ENCODE data around the gene NAB1. TPM values are rescaled to one million over a fixed set of nuclear protein-coding genes. Genes with fewer than 3 reads are reported as not detected.
"Not testable (repeated sequence)": the region's sequence is repeated elsewhere in the genome, so short reads cannot be mapped to it uniquely, and the experiment has no call there.

Gene NAB1
- total RNA-seq, 1 experiment from 2014 or later, result 40.2 TPM

DNA sequence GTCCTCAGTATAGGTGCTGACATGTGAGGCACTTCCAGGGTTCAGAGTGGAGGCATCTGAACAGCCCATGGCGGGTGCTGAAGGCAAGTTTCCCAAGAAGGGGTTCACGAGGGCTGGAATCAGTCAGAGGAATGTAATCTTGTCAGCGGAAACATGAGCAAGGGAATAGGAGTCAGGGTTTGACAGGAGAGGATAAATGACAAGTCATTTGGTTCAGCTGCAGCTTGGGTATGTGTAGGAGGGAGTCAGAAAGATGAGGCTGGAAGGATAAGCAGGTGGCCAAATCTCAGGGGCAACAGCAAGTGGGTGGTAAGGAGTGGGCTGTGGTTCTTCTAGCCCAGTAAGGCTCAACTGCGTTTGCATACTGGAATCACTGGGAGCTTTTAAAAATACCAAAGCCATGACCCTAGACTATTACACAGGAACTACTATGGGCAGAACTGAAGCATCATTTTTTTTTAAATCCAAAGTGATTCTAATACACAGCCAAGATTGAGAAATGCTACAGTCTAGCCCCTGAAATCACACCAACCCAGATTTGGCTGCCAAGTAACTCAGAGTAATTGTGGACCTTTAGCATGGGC lies 41.8 kb upstream of the NAB1 start:
- H3K27ac ChIP-seq (ENCODE audit: low read length), result peak overlapping the region; percentile 73
- DNase-seq (ENCODE audit: low read depth, low spot score), result no peak
- H3K4me1 ChIP-seq (ENCODE audit: control insufficient read depth, insufficient read depth, low read length), result peaks cover 19% of the 10 kb centered on the region
- H3K9me3 ChIP-seq (ENCODE audit: control insufficient read depth, insufficient read depth, low read depth, low read length), result no peaks in the 10 kb centered on the region
- TF ChIP-seq TCF7L2 (IDR thresholded peaks at IDR 0.05; ENCODE audit: low read depth, low read length) (no peak), POLR2AphosphoS5 (IDR thresholded peaks at IDR 0.05; ENCODE audit: low read depth, low read length) (no peak), SIN3A (IDR thresholded peaks at IDR 0.05; ENCODE audit: borderline replicate concordance, insufficient read depth, low read depth, low read length) (no peak)
- TF ChIP-seq, protein P1, sequence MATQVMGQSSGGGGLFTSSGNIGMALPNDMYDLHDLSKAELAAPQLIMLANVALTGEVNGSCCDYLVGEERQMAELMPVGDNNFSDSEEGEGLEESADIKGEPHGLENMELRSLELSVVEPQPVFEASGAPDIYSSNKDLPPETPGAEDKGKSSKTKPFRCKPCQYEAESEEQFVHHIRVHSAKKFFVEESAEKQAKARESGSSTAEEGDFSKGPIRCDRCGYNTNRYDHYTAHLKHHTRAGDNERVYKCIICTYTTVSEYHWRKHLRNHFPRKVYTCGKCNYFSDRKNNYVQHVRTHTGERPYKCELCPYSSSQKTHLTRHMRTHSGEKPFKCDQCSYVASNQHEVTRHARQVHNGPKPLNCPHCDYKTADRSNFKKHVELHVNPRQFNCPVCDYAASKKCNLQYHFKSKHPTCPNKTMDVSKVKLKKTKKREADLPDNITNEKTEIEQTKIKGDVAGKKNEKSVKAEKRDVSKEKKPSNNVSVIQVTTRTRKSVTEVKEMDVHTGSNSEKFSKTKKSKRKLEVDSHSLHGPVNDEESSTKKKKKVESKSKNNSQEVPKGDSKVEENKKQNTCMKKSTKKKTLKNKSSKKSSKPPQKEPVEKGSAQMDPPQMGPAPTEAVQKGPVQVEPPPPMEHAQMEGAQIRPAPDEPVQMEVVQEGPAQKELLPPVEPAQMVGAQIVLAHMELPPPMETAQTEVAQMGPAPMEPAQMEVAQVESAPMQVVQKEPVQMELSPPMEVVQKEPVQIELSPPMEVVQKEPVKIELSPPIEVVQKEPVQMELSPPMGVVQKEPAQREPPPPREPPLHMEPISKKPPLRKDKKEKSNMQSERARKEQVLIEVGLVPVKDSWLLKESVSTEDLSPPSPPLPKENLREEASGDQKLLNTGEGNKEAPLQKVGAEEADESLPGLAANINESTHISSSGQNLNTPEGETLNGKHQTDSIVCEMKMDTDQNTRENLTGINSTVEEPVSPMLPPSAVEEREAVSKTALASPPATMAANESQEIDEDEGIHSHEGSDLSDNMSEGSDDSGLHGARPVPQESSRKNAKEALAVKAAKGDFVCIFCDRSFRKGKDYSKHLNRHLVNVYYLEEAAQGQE (IDR thresholded peaks at IDR 0.05; ENCODE audit: insufficient read depth in 1 of 2, low read depth in 2 of 2, low read length in 1 of 2), result no peak
- TF ChIP-seq, protein P2, sequence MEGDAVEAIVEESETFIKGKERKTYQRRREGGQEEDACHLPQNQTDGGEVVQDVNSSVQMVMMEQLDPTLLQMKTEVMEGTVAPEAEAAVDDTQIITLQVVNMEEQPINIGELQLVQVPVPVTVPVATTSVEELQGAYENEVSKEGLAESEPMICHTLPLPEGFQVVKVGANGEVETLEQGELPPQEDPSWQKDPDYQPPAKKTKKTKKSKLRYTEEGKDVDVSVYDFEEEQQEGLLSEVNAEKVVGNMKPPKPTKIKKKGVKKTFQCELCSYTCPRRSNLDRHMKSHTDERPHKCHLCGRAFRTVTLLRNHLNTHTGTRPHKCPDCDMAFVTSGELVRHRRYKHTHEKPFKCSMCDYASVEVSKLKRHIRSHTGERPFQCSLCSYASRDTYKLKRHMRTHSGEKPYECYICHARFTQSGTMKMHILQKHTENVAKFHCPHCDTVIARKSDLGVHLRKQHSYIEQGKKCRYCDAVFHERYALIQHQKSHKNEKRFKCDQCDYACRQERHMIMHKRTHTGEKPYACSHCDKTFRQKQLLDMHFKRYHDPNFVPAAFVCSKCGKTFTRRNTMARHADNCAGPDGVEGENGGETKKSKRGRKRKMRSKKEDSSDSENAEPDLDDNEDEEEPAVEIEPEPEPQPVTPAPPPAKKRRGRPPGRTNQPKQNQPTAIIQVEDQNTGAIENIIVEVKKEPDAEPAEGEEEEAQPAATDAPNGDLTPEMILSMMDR (IDR thresholded peaks at IDR 0.05), result no peak
- intact Hi-C loops (cut with micrococcal nuclease; ENCODE audit: unreplicated experiment), result no loop called here
- BruUV-seq (replicated peaks), result no TSS peak
- peak overlapping the region in 1 of 2 experiments; percentile 37; a peak in 2 of 4 replicates for H3K4me3 ChIP-seq (ENCODE audit: low read depth in 2 of 2, low read length in 2 of 2)
- CTCF ChIA-PET, result no interaction called here
- H3K36me3 ChIP-seq (ENCODE audit: control insufficient read depth, insufficient read depth, low read length), result no peaks in the 10 kb centered on the region
- peak; percentile 66 for ATAC-seq
- no peaks in the 10 kb centered on the region for H3K27me3 ChIP-seq (ENCODE audit: control insufficient read depth, insufficient read depth, low read length)
- in situ Hi-C loops (cut with HindIII; ENCODE audit: low pct_unique_long_range_greater_than_20kb, low sequenced_read_pairs), result no loop called here
- POLR2A ChIA-PET, result no interaction called here

DNA sequence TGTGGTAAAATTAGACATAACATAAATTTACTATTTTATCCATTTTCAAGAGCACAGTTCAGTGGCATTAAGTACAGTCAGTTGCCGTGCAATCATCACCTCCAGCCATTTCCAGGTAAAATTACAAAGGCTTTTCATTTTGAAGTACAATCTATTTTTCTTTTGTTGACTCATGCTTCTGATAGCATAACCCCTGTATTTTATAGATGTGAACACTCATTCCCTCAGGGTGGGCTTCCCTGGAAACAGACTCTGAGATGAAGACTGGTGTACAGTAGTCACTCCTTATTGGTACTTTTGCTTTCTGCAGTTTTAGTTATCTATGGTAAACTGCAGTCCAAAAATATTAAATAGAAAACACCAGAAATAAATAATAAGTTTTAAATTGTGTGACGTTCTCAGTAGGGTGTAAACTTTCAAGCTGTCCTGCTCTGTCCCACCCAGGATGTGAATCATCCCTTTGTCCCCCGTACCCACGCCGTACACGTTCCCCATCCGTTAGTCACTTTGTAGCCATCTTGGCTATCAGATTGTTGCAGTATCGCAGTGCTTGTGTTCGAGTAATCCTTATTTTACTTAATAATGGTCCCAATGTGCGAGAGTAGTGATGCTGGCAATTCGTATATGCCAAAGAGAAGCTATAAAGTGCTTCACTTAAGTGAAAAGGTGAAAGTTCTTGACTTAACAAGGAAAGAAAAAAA lies 41.1 kb upstream of the NAB1 start:
- POLR2A ChIA-PET, result no interaction called here
- CTCF ChIA-PET, result no interaction called here
- Histone ChIP-seq H3K27me3 (ENCODE audit: control insufficient read depth, insufficient read depth, low read length) (no peaks in the 10 kb centered on the region), H3K9me3 (ENCODE audit: control insufficient read depth, insufficient read depth, low read depth, low read length) (no peaks in the 10 kb centered on the region), H3K27ac (ENCODE audit: low read length) (peak overlapping the region; percentile 73), H3K36me3 (ENCODE audit: control insufficient read depth, insufficient read depth, low read length) (no peaks in the 10 kb centered on the region), H3K4me1 (ENCODE audit: control insufficient read depth, insufficient read depth, low read length) (peaks cover 19% of the 10 kb centered on the region), H3K4me3 (ENCODE audit: low read depth in 2 of 2, low read length in 2 of 2) (peak overlapping the region; percentile 31 to 37)
- TF ChIP-seq, protein P1 (IDR thresholded peaks at IDR 0.05; ENCODE audit: insufficient read depth in 1 of 2, low read depth in 2 of 2, low read length in 1 of 2), result no peak
- TF ChIP-seq SIN3A (IDR thresholded peaks at IDR 0.05; ENCODE audit: borderline replicate concordance, insufficient read depth, low read depth, low read length), result no peak
- TF ChIP-seq TCF7L2 (IDR thresholded peaks at IDR 0.05; ENCODE audit: low read depth, low read length), result no peak
- TF ChIP-seq, protein P2 (IDR thresholded peaks at IDR 0.05), result no peak
- TF ChIP-seq POLR2AphosphoS5 (IDR thresholded peaks at IDR 0.05; ENCODE audit: low read depth, low read length), result no peak
- in situ Hi-C loops (cut with HindIII; ENCODE audit: low pct_unique_long_range_greater_than_20kb, low sequenced_read_pairs) (no loop called here), intact Hi-C loops (cut with micrococcal nuclease; ENCODE audit: unreplicated experiment) (no loop called here)
- no TSS peak for BruUV-seq (replicated peaks)
- peak; percentile 74 for DNase-seq (ENCODE audit: low read depth, low spot score)
- peak; percentile 93 for ATAC-seq

GRCh38 chr2:190608863-190609262 lies 40.0 kb upstream of the NAB1 start:
- H3K27ac ChIP-seq (ENCODE audit: low read length); H3K9me3 ChIP-seq (ENCODE audit: control insufficient read depth, insufficient read depth, low read depth, low read length); in situ Hi-C loops (cut with HindIII; ENCODE audit: low pct_unique_long_range_greater_than_20kb, low sequenced_read_pairs); intact Hi-C loops (cut with micrococcal nuclease; ENCODE audit: unreplicated experiment); BruUV-seq (replicated peaks); H3K36me3 ChIP-seq (ENCODE audit: control insufficient read depth, insufficient read depth, low read length); CTCF ChIA-PET; ATAC-seq; DNase-seq (ENCODE audit: low read depth, low spot score); H3K4me3 ChIP-seq (ENCODE audit: low read depth in 2 of 2, low read length in 2 of 2); H3K27me3 ChIP-seq (ENCODE audit: control insufficient read depth, insufficient read depth, low read length): not testable (repeated sequence)
- peaks cover 19% of the 10 kb centered on the region for H3K4me1 ChIP-seq (ENCODE audit: control insufficient read depth, insufficient read depth, low read length)
- POLR2A ChIA-PET, result interaction anchor here (0.6 kb wide), 1 partner anchor 117 kb away, joined by 3 read pairs; no protein-coding TSS in a partner anchor

All from Panc1 (cell line).